Neural progenitor cell (in vitro differentiated cells): Measurements from ENCODE around the gene ZNF813. TPM values are rescaled to one million over a fixed set of nuclear protein-coding genes. Genes with fewer than 3 reads are reported as not detected.
"Not testable (repeated sequence)": the region's sequence is repeated elsewhere in the genome, so short reads cannot be mapped to it uniquely, and the experiment has no call there.

Source experiments
- DNase-seq: peaks from one replicate; pipeline ENCODE4 v3.0.0-alpha.2; 2016; ENCODE audit warnings: low spot score
- H2AFZ ChIP-seq: fragments of 200-600 bp; sonication (generic); replicated peaks from 2 replicates; pipeline ENCODE4 v1.6.1; 2016; ENCODE audit warnings: antibody characterized with exemption
- H3F3A ChIP-seq: fragments of 200-600 bp; sonication (generic); 2 replicates; pipeline ENCODE4 v1.6.1; 2016; ENCODE audit warnings: antibody characterized with exemption, low read depth
- H3K27ac ChIP-seq: fragments of 200-600 bp; sonication (generic); 2 replicates; pipeline ENCODE4 v1.5.1; 2016; ENCODE audit warnings: mild to moderate bottlenecking
- H3K27me3 ChIP-seq: fragments of 200-600 bp; sonication (generic); 2 replicates; pipeline ENCODE4 v1.6.1; 2016; ENCODE audit warnings: mild to moderate bottlenecking, moderate library complexity
- H3K36me3 ChIP-seq: fragments of 200-600 bp; sonication (generic); 2 replicates; pipeline ENCODE4 v1.5.1; 2016
- H3K4me1 ChIP-seq: fragments of 200-600 bp; sonication (generic); 2 replicates; pipeline ENCODE4 v1.6.1; 2016; ENCODE audit warnings: mixed run types
- H3K4me2 ChIP-seq: fragments of 200-600 bp; sonication (generic); 2 replicates; pipeline ENCODE4 v1.6.1; 2016
- H3K4me3 ChIP-seq: fragments of 200-600 bp; sonication (generic); 2 replicates; pipeline ENCODE4 v1.5.1; 2016
- H3K79me2 ChIP-seq: fragments of 200-600 bp; sonication (generic); 2 replicates; pipeline ENCODE4 v1.6.1; 2016; ENCODE audit warnings: low read depth
- H3K9ac ChIP-seq: fragments of 200-600 bp; sonication (generic); 2 replicates; pipeline ENCODE4 v1.6.1; 2016
- H3K9me3 ChIP-seq: fragments of 200-600 bp; sonication (generic); 2 replicates; pipeline ENCODE4 v1.5.1; 2016; ENCODE audit warnings: low read depth
- H4K20me1 ChIP-seq: fragments of 200-600 bp; sonication (generic); 2 replicates; pipeline ENCODE4 v1.6.1; 2016; ENCODE audit warnings: low read depth
- H3K27ac Mint-ChIP-seq: 3 replicates; pipeline ENCODE4 v1.8.0; 2021; ENCODE audit warnings: mixed read lengths
- H3K27me3 Mint-ChIP-seq: 2 replicates; pipeline ENCODE4 v1.8.0; 2022; ENCODE audit warnings: low read depth, mild to moderate bottlenecking, inconsistent platforms, moderate library complexity, mixed read lengths; ENCODE audit not compliant: insufficient read depth
- H3K36me3 Mint-ChIP-seq: 3 replicates; pipeline ENCODE4 v1.8.0; 2021; ENCODE audit warnings: mixed read lengths
- H3K4me1 Mint-ChIP-seq: 3 replicates; pipeline ENCODE4 v1.8.0; 2021; ENCODE audit warnings: mixed read lengths
- H3K4me3 Mint-ChIP-seq: 3 replicates; pipeline ENCODE4 v1.8.0; 2021; ENCODE audit warnings: mild to moderate bottlenecking, moderate library complexity, mixed read lengths
- H3K9me3 Mint-ChIP-seq: 3 replicates; pipeline ENCODE4 v1.8.0; 2020; ENCODE audit warnings: mixed read lengths
- CTCF ChIP-seq: fragments of 200-600 bp; sonication (generic); IDR thresholded peaks from 2 replicates; pipeline ENCODE4 v1.5.1; 2017; ENCODE audit warnings: antibody characterized with exemption, mild to moderate bottlenecking
- EZH2 ChIP-seq: fragments of 200-600 bp; sonication (generic); IDR thresholded peaks from 2 replicates; pipeline ENCODE4 v1.6.1; 2017; ENCODE audit warnings: antibody characterized with exemption, mild to moderate bottlenecking, moderate library complexity
- EZH2phosphoT487 ChIP-seq: fragments of 200-600 bp; sonication (generic); IDR thresholded peaks from 2 replicates; pipeline ENCODE4 v1.6.1; 2017; ENCODE audit warnings: antibody characterized with exemption
- total RNA-seq: library from RNA; depleted of rRNA; stranded (reverse); fragments of >200 nt; gene quantifications from 2 replicates; pipeline ENCODE4 v1.2.3, GENCODE V29; 2015; ENCODE audit warnings: low replicate concordance

ZNF813 gene
- total RNA-seq, 1 donor from 2014 or later: 24.3 TPM

GRCh38 chr19:53485046-53486004, 17.8 kb downstream of the ZNF813 start:
- Histone ChIP-seq H3K27ac (no peak overlapping the region), H2AFZ (no peak overlapping the region), H3K9me3 (peaks cover 7% of the 10 kb centered on the region), H3K4me2 (no peak overlapping the region), H3K79me2 (peaks cover 9% of the 10 kb centered on the region), H3F3A (no peaks in the 10 kb centered on the region), H3K36me3 (peaks cover 9% of the 10 kb centered on the region), H4K20me1 (no peaks in the 10 kb centered on the region), H3K4me3 (no peak overlapping the region), H3K9ac (no peak overlapping the region), H3K4me1 (no peaks in the 10 kb centered on the region), H3K27me3 (no peaks in the 10 kb centered on the region)
- no peak overlapping the region for H3K4me3 Mint-ChIP-seq
- no peak for TF ChIP-seq EZH2phosphoT487
- TF ChIP-seq EZH2: no peak
- TF ChIP-seq CTCF: no peak
- peaks cover 74% of the 10 kb centered on the region for H3K36me3 Mint-ChIP-seq
- DNase-seq: no peak
- no peaks in the 10 kb centered on the region for H3K27me3 Mint-ChIP-seq
- H3K9me3 Mint-ChIP-seq: peaks cover 62% of the 10 kb centered on the region
- H3K4me1 Mint-ChIP-seq: no peaks in the 10 kb centered on the region
- H3K27ac Mint-ChIP-seq: no peak overlapping the region

- no peak overlapping the region for H2AFZ ChIP-seq
- Mint-ChIP-seq H3K27ac (no peak overlapping the region), H3K4me3 (no peak overlapping the region), H3K9me3 (peaks cover 64% of the 10 kb centered on the region), H3K27me3 (peaks cover 2% of the 10 kb centered on the region), H3K4me1 (peaks cover 1% of the 10 kb centered on the region), H3K36me3 (peaks cover 63% of the 10 kb centered on the region)
- H3K79me2 ChIP-seq: no peaks in the 10 kb centered on the region
- H3F3A ChIP-seq: no peaks in the 10 kb centered on the region
- no peaks in the 10 kb centered on the region for H3K9me3 ChIP-seq
- H3K4me1 ChIP-seq: no peaks in the 10 kb centered on the region
- H3K4me2 ChIP-seq: no peak overlapping the region
- no peaks in the 10 kb centered on the region for H4K20me1 ChIP-seq
- H3K36me3 ChIP-seq: peaks cover 41% of the 10 kb centered on the region
- H3K27me3 ChIP-seq: no peaks in the 10 kb centered on the region
- no peak overlapping the region for H3K9ac ChIP-seq
- H3K27ac ChIP-seq: no peak overlapping the region
- no peak for DNase-seq
- TF ChIP-seq EZH2phosphoT487 (no peak), CTCF (no peak), EZH2 (no peak)
- no peak overlapping the region for H3K4me3 ChIP-seq
These were observed 24.6 kb downstream of the ZNF813 start for GRCh38 chr19:53492153-53492552.

- not testable (repeated sequence) for H3F3A ChIP-seq, H3K4me2 ChIP-seq, H3K27me3 ChIP-seq, H3K4me3 Mint-ChIP-seq, H3K27me3 Mint-ChIP-seq, H3K4me3 ChIP-seq, H3K4me1 ChIP-seq, H3K9me3 ChIP-seq, H4K20me1 ChIP-seq, H3K27ac ChIP-seq, H3K79me2 ChIP-seq, H2AFZ ChIP-seq, H3K4me1 Mint-ChIP-seq, DNase-seq, H3K9ac ChIP-seq
- H3K36me3 ChIP-seq: peaks cover 11% of the 10 kb centered on the region
- Mint-ChIP-seq H3K9me3 (peaks cover 27% of the 10 kb centered on the region), H3K27ac (peak overlapping the region; percentile 47), H3K36me3 (peaks cover 20% of the 10 kb centered on the region)
These were observed 29.9 kb downstream of the ZNF813 start for GRCh38 chr19:53497311-53498023.

GRCh38 chr19:53498024-53498395, 30.5 kb downstream of the ZNF813 start:
- not testable (repeated sequence) for H3K4me2 ChIP-seq, H3K4me3 ChIP-seq, H3K27me3 ChIP-seq, H3K27me3 Mint-ChIP-seq, H3K4me1 ChIP-seq, H3K27ac Mint-ChIP-seq, H4K20me1 ChIP-seq, H3K79me2 ChIP-seq, DNase-seq, H2AFZ ChIP-seq, H3K27ac ChIP-seq, H3K9ac ChIP-seq, H3F3A ChIP-seq, H3K4me1 Mint-ChIP-seq, H3K4me3 Mint-ChIP-seq, H3K9me3 ChIP-seq
- H3K36me3 Mint-ChIP-seq: peaks cover 15% of the 10 kb centered on the region
- H3K9me3 Mint-ChIP-seq: peaks cover 24% of the 10 kb centered on the region
- H3K36me3 ChIP-seq: peaks cover 10% of the 10 kb centered on the region

- not testable (repeated sequence) for H3K4me1 ChIP-seq, H3K9ac ChIP-seq, H2AFZ ChIP-seq, H3K27ac Mint-ChIP-seq, H3K27me3 Mint-ChIP-seq, H3K79me2 ChIP-seq, H3K27me3 ChIP-seq, H3K9me3 ChIP-seq, H3K4me3 Mint-ChIP-seq, H3K4me3 ChIP-seq, DNase-seq, H3F3A ChIP-seq, H3K4me1 Mint-ChIP-seq, H3K4me2 ChIP-seq, H4K20me1 ChIP-seq, H3K36me3 Mint-ChIP-seq, H3K27ac ChIP-seq, H3K36me3 ChIP-seq
- H3K9me3 Mint-ChIP-seq: peaks cover 10% of the 10 kb centered on the region
These were observed 35.6 kb downstream of the ZNF813 start for GRCh38 chr19:53503151-53503550.

- H3K27ac ChIP-seq, H3K4me3 Mint-ChIP-seq, H3K36me3 ChIP-seq, H3K4me1 Mint-ChIP-seq, H4K20me1 ChIP-seq, H3K79me2 ChIP-seq, H3F3A ChIP-seq, DNase-seq, H3K27ac Mint-ChIP-seq, H3K4me2 ChIP-seq, H3K4me3 ChIP-seq, H3K9ac ChIP-seq, H3K27me3 ChIP-seq, H3K27me3 Mint-ChIP-seq, H3K4me1 ChIP-seq, H3K36me3 Mint-ChIP-seq, H2AFZ ChIP-seq, H3K9me3 ChIP-seq: not testable (repeated sequence)
- peaks cover 10% of the 10 kb centered on the region for H3K9me3 Mint-ChIP-seq
These were observed 36.3 kb downstream of the ZNF813 start for GRCh38 chr19:53503671-53504364.
